K562 (cell line): ENCODE measurements around the gene ANKLE1. TPM values are rescaled to one million over a fixed set of nuclear protein-coding genes. Genes with fewer than 3 reads are reported as not detected.

Experiments used
- ARID1B ChIP-seq: fragments of 450-650 bp; IDR thresholded peaks from 2 replicates; pipeline ENCODE4 v1.6.1; 2016; ENCODE audit warnings: antibody characterized with exemption, mild to moderate bottlenecking, inconsistent platforms
- FOXA3 ChIP-seq, 2 experiments: fragments of 450-650 bp in 1 of 2; sonication (generic) in 1 of 2; formaldehyde crosslinking; IDR thresholded peaks in 1 of 2; conservative IDR thresholded peaks in 1 of 2; 2 replicates each; pipeline versions ENCODE4 v1.4.0 to v1.8.0; 2020 to 2022; ENCODE audit warnings: mild to moderate bottlenecking in 2 of 2, missing genetic modification reagents in 1 of 2
- FOXJ2 ChIP-seq: fragments of 200-800 bp; sonication (Bioruptor generic); IDR thresholded peaks from 2 replicates; pipeline ENCODE4 v1.6.1; 2016; ENCODE audit warnings: missing genetic modification characterization, missing compliant biosample characterization
- ILF3 ChIP-seq: fragments of 450-650 bp; IDR thresholded peaks from 2 replicates; pipeline ENCODE4 v1.6.1; 2018; ENCODE audit warnings: antibody characterized with exemption, mild to moderate bottlenecking, moderate library complexity, borderline replicate concordance
- KAT7 ChIP-seq: sonication (generic); formaldehyde crosslinking; IDR thresholded peaks from 2 replicates; pipeline ENCODE4 v1.8.0; 2022; ENCODE audit warnings: missing genetic modification reagents, mild to moderate bottlenecking, borderline replicate concordance
- L3MBTL2 ChIP-seq: fragments of 450-650 bp; IDR thresholded peaks from 2 replicates; pipeline ENCODE4 v1.6.1; 2016; ENCODE audit warnings: mild to moderate bottlenecking, moderate library complexity
- MEF2D ChIP-seq: conservative IDR thresholded peaks from 2 replicates; pipeline ENCODE4 v1.6.1; 2016; ENCODE audit warnings: low read depth, missing genetic modification characterization, missing compliant biosample characterization
- PCBP2 ChIP-seq: fragments of 200-400 bp; formaldehyde crosslinking; IDR thresholded peaks from 2 replicates; pipeline ENCODE4 v1.6.1; 2018; ENCODE audit warnings: low read length, low read depth, mild to moderate bottlenecking, moderate library complexity; ENCODE audit not compliant: poor library complexity, severe bottlenecking
- POLR3A ChIP-seq: IDR thresholded peaks from 2 replicates; pipeline ENCODE4 v1.6.1; 2011; ENCODE audit warnings: borderline replicate concordance, mild to moderate bottlenecking, moderate library complexity; ENCODE audit not compliant: insufficient read length, insufficient read depth; ENCODE audit errors: extremely low read depth
- PTRF ChIP-seq: fragments of 450-650 bp; IDR thresholded peaks from 2 replicates; pipeline ENCODE4 v1.6.1; 2016; ENCODE audit warnings: mild to moderate bottlenecking, missing genetic modification characterization, missing compliant biosample characterization
- RFX7 ChIP-seq: fragments of 250-450 bp; sonication (Bioruptor Pico); IDR thresholded peaks from 2 replicates; pipeline ENCODE4 v1.5.1; 2021; ENCODE audit warnings: mild to moderate bottlenecking
- SRSF7 ChIP-seq: fragments of 200-400 bp; formaldehyde crosslinking; optimal IDR thresholded peaks from 2 replicates; pipeline ENCODE3; 2017; ENCODE audit warnings: mild to moderate bottlenecking, low read depth, low read length
- THAP12 ChIP-seq: fragments of 250-450 bp; sonication (Bioruptor Pico); IDR thresholded peaks from 2 replicates; pipeline ENCODE4 v1.9.0; 2021; ENCODE audit warnings: mild to moderate bottlenecking, inconsistent platforms
- ZNF165 ChIP-seq: fragments of 250-450 bp; sonication (Bioruptor Pico); IDR thresholded peaks from 2 replicates; pipeline ENCODE4 v1.4.0; 2020; ENCODE audit warnings: borderline replicate concordance
- ZNF347 ChIP-seq: fragments of 450-650 bp; formaldehyde crosslinking; IDR thresholded peaks from 2 replicates; pipeline ENCODE4 v1.4.0; 2020; ENCODE audit warnings: low read depth, mild to moderate bottlenecking, moderate library complexity
- ZNF589 ChIP-seq: fragments of 200-800 bp; sonication (Bioruptor generic); IDR thresholded peaks from 2 replicates; pipeline ENCODE4 v1.6.1; 2016; ENCODE audit warnings: low read depth, missing genetic modification characterization, missing compliant biosample characterization
- polyA plus RNA-seq, 8 experiments: library from polyadenylated mRNA; depleted of rRNA in 4 of 8; stranded (reverse) in 5 of 8; unstranded in 3 of 8; fragments of >200 nt; fragmentation: Nextera tagmentation in 2 of 8; fragmentation: Illumina TruSeq in 1 of 8; extraction: Ambion mirVana in 2 of 8; extraction: Trizol in 1 of 8; gene quantifications; 2 replicates each; pipeline versions ENCODE4 v1.2.1 to v1.2.3, GENCODE V29; 2011 to 2014; ENCODE audit warnings: inconsistent platforms in 1 of 8, missing spikeins in 1 of 8
- total RNA-seq, 7 experiments: library from RNA; depleted of rRNA in 6 of 7; stranded (reverse); fragments of >200 nt in 6 of 7; fragmentation: Illumina TruSeq in 2 of 7; extraction: Trizol in 2 of 7; gene quantifications; 2 replicates each; pipeline versions ENCODE4 v1.2.1 to v1.2.3, GENCODE V29; 2011 to 2021; ENCODE audit warnings: low replicate concordance in 1 of 7
- TF ChIP-seq, protein P1 (sequence below), 2 experiments: fragments of 450-650 bp; IDR thresholded peaks; 2 replicates each; pipeline ENCODE4 v1.6.1; 2018; ENCODE audit warnings: mild to moderate bottlenecking in 2 of 2, low read depth in 1 of 2; ENCODE audit not compliant: partially characterized antibody in 2 of 2
- TF ChIP-seq, protein P2 (sequence below): IDR thresholded peaks from 2 replicates; pipeline ENCODE4 v1.6.1; 2011; ENCODE audit not compliant: insufficient read length; ENCODE audit errors: extremely low read depth

ANKLE1 gene
- total and polyA plus RNA-seq, 9 of the 15 experiments (the other 6 are each of a cell fraction or from before 2014, with no cell fraction given) = 0.63 to 9.2 (median 2.9) TPM

DNA sequence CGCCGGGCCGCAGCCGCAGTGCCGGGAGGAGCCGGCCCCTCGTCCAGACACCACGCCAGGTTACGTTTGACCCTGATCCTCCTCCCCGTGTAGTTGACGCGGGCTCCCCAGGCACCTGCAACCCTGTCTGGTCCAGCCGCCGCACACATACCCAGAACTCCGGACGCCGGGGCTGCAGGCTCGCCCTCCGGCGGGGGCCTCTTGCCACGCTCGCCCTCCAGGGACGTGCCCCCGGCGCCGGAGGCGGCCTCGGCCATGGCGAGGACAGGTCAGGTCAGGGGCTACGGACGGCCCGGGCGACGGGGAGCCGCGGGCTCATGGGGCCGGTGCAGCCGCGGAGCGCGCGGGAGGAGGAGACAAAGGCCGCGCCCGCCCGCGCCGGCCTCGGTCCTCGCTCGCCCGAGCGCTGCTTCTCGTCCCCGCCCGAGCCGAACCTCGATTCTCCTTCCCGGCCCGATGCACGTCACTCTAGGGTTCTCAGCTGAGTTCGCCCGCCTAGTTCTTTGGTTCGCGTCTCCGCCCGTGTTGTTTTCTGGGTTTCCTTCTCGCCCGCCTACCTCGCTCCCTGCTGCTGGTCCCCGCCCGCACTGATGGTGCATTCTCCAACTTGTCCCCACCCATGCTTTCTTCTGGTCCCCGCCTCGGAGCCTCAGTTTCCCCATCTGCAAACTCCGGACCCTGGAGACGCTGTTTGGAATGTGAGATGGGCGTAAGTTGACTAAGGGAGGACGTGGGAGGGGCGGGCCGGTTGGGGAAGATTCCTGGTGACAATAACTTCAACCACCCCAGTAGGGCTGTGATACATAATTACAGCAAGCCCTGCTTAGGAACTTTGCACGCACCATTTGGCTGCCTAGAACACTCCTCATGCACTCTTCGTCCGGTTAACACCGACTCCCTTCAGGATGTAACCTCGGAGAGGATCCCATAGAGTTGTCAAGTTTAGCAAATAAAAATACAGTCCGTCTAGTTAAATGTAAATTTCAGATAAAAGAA is 53.0 kb downstream of the ANKLE1 start, which contains the start of gene ANO8 (continued):
- TF ChIP-seq RFX7 (CRISPR knock-in tag) (no peak), ZNF347 (CRISPR knock-in tag) (no peak), FOXA3 (CRISPR knock-in tag; conservative IDR thresholded peaks at IDR 0.05 in 1 of 2, IDR thresholded peaks at IDR 0.05 in 1 of 2) (peak in 1 of 2 experiments; percentile 11; a peak in 1 of 4 replicates), THAP12 (CRISPR knock-in tag) (peak; percentile 93), SRSF7 (no peak), ZNF589 (no peak), FOXJ2 (tag) (no peak), ZNF165 (no peak), POLR3A (no peak), PTRF (no peak), L3MBTL2 (peak; percentile 85), KAT7 (CRISPR knock-in tag) (peak; percentile 89; the same call in 1 of the 2 replicates), ARID1B (0 out of 2 replicates have a peak, but pooled peaks have one; percentile 24), PCBP2 (no peak), MEF2D (tag) (no peak), ILF3 (no peak; the same call in 1 of the 2 replicates)
- TF ChIP-seq, protein P1, sequence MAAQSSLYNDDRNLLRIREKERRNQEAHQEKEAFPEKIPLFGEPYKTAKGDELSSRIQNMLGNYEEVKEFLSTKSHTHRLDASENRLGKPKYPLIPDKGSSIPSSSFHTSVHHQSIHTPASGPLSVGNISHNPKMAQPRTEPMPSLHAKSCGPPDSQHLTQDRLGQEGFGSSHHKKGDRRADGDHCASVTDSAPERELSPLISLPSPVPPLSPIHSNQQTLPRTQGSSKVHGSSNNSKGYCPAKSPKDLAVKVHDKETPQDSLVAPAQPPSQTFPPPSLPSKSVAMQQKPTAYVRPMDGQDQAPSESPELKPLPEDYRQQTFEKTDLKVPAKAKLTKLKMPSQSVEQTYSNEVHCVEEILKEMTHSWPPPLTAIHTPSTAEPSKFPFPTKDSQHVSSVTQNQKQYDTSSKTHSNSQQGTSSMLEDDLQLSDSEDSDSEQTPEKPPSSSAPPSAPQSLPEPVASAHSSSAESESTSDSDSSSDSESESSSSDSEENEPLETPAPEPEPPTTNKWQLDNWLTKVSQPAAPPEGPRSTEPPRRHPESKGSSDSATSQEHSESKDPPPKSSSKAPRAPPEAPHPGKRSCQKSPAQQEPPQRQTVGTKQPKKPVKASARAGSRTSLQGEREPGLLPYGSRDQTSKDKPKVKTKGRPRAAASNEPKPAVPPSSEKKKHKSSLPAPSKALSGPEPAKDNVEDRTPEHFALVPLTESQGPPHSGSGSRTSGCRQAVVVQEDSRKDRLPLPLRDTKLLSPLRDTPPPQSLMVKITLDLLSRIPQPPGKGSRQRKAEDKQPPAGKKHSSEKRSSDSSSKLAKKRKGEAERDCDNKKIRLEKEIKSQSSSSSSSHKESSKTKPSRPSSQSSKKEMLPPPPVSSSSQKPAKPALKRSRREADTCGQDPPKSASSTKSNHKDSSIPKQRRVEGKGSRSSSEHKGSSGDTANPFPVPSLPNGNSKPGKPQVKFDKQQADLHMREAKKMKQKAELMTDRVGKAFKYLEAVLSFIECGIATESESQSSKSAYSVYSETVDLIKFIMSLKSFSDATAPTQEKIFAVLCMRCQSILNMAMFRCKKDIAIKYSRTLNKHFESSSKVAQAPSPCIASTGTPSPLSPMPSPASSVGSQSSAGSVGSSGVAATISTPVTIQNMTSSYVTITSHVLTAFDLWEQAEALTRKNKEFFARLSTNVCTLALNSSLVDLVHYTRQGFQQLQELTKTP (IDR thresholded peaks at IDR 0.05; ENCODE audit: low read depth in 1 of 2, partially characterized antibody in 2 of 2) = no peak
- TF ChIP-seq, protein P2, sequence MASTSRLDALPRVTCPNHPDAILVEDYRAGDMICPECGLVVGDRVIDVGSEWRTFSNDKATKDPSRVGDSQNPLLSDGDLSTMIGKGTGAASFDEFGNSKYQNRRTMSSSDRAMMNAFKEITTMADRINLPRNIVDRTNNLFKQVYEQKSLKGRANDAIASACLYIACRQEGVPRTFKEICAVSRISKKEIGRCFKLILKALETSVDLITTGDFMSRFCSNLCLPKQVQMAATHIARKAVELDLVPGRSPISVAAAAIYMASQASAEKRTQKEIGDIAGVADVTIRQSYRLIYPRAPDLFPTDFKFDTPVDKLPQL = no peak
